DND-41 (cell line): Measurements from ENCODE around the gene PIGO.

Source experiments
- ATAC-seq: fragments of 200-7000 bp; cut with Tn5 transposase; 3 replicates; pipeline ENCODE4 v1.9.1; 2021; ENCODE audit warnings: low read depth; ENCODE audit not compliant: insufficient read depth
- DNase-seq: peaks from one replicate; pipeline ENCODE4 v3.0.0-alpha.2; 2020
- H2AFZ ChIP-seq: 2 replicates; pipeline ENCODE4 v1.6.0; 2012; ENCODE audit warnings: low read depth, low read length
- H3K27ac ChIP-seq: 2 replicates; pipeline ENCODE4 v1.5.1; 2012; ENCODE audit warnings: low read length, inconsistent platforms
- H3K27me3 ChIP-seq: fragments of 200-600 bp; sonication (generic); 2 replicates; pipeline ENCODE4 v1.6.0; 2012; ENCODE audit warnings: low read length, mild to moderate bottlenecking, inconsistent platforms; ENCODE audit not compliant: insufficient read depth, poor library complexity
- H3K36me3 ChIP-seq: 2 replicates; pipeline ENCODE4 v1.5.1; 2012; ENCODE audit warnings: low read length, inconsistent platforms; ENCODE audit not compliant: insufficient read depth
- H3K4me1 ChIP-seq: 2 replicates; pipeline ENCODE4 v1.5.1; 2012; ENCODE audit warnings: mild to moderate bottlenecking, low read length; ENCODE audit not compliant: insufficient read depth
- H3K4me2 ChIP-seq: 2 replicates; pipeline ENCODE4 v1.6.0; 2012; ENCODE audit warnings: mild to moderate bottlenecking, moderate library complexity, low read length, inconsistent platforms; ENCODE audit not compliant: insufficient read depth
- H3K4me3 ChIP-seq, 2 experiments: fragments of 200-600 bp in 1 of 2; shearing (Covaris generic) in 1 of 2; 2 replicates each; pipeline ENCODE4 v1.5.1; 2012 to 2016; ENCODE audit warnings: inconsistent platforms in 2 of 2, low read length in 2 of 2, mild to moderate bottlenecking in 2 of 2, low read depth in 1 of 2, moderate library complexity in 1 of 2
- H3K79me2 ChIP-seq: 2 replicates; pipeline ENCODE4 v1.6.0; 2012; ENCODE audit warnings: low read length, inconsistent platforms; ENCODE audit not compliant: insufficient read depth
- H3K9ac ChIP-seq: 2 replicates; pipeline ENCODE4 v1.6.0; 2012; ENCODE audit warnings: low read depth, mild to moderate bottlenecking, inconsistent platforms, low read length, moderate library complexity
- H3K9me3 ChIP-seq: 2 replicates; pipeline ENCODE4 v1.5.1; 2012; ENCODE audit warnings: low read length, moderate library complexity, mild to moderate bottlenecking, inconsistent platforms; ENCODE audit not compliant: insufficient read depth, severe bottlenecking
- H4K20me1 ChIP-seq: 2 replicates; pipeline ENCODE4 v1.6.0; 2012; ENCODE audit warnings: low read length; ENCODE audit not compliant: insufficient read depth
- CTCF ChIP-seq: IDR thresholded peaks from 2 replicates; pipeline ENCODE4 v1.5.1; 2012; ENCODE audit warnings: borderline replicate concordance, low read length, moderate library complexity, mild to moderate bottlenecking; ENCODE audit not compliant: poor library complexity, severe bottlenecking; ENCODE audit errors: extremely low read depth
- EZH2 ChIP-seq: IDR thresholded peaks from 3 replicates; pipeline ENCODE4 v1.6.1; 2012; ENCODE audit warnings: borderline replicate concordance, low read depth, mild to moderate bottlenecking, moderate library complexity, low read length, inconsistent platforms; ENCODE audit not compliant: severe bottlenecking

The PIGO gene

GRCh38 chr9:35091536-35091935 is 4.9 kb downstream of the PIGO start:
- no peak for ATAC-seq
- Histone ChIP-seq H2AFZ (no peak overlapping the region), H3K27me3 (no peaks in the 10 kb centered on the region), H3K4me3 (no peak overlapping the region), H3K9me3 (no peaks in the 10 kb centered on the region), H3K4me1 (peaks cover 18% of the 10 kb centered on the region), H4K20me1 (no peaks in the 10 kb centered on the region), H3K36me3 (peaks cover 72% of the 10 kb centered on the region), H3K9ac (no peak overlapping the region), H3K79me2 (peaks cover 20% of the 10 kb centered on the region), H3K27ac (no peak overlapping the region), H3K4me2 (no peak overlapping the region)
- no peak for TF ChIP-seq CTCF
- TF ChIP-seq EZH2, result no peak
- DNase-seq, result no peak

- no peak overlapping the region for H3K4me3 ChIP-seq
- no peak overlapping the region for H3K9ac ChIP-seq
- DNase-seq (no peak), ATAC-seq (no peak)
- H3K4me2 ChIP-seq, result no peak overlapping the region
- no peak overlapping the region for H2AFZ ChIP-seq
- peaks cover 3% of the 10 kb centered on the region; the same call in 1 of the 2 replicates for H3K79me2 ChIP-seq
- no peaks in the 10 kb centered on the region for H3K9me3 ChIP-seq
- TF ChIP-seq EZH2 (no peak), CTCF (no peak)
- H4K20me1 ChIP-seq, result no peaks in the 10 kb centered on the region
- H3K27ac ChIP-seq, result no peak overlapping the region
- peaks cover 2% of the 10 kb centered on the region; the same call in 1 of the 2 replicates for H3K4me1 ChIP-seq
- H3K36me3 ChIP-seq, result peaks cover 69% of the 10 kb centered on the region
- H3K27me3 ChIP-seq, result no peaks in the 10 kb centered on the region
These were observed 7.0 kb downstream of the PIGO start for GRCh38 chr9:35089434-35089833.

- no peak for DNase-seq
These were observed 11.3 kb downstream of the PIGO start for GRCh38 chr9:35085078-35085477.

More at GRCh38 chr9:35085078-35085477, 11.3 kb downstream of the PIGO start:
- H3K4me3 ChIP-seq, result no peak overlapping the region
- H3K4me1 ChIP-seq, result peaks cover 10% of the 10 kb centered on the region; the same call in 1 of the 2 replicates
- no peaks in the 10 kb centered on the region for H3K27me3 ChIP-seq
- H3K9me3 ChIP-seq, result no peaks in the 10 kb centered on the region
- H3K27ac ChIP-seq, result no peak overlapping the region
- no peak for ATAC-seq
- peaks cover 25% of the 10 kb centered on the region for H3K36me3 ChIP-seq
- no peak overlapping the region for H3K4me2 ChIP-seq
- no peaks in the 10 kb centered on the region for H3K79me2 ChIP-seq
- H2AFZ ChIP-seq, result no peak overlapping the region
- no peak for TF ChIP-seq EZH2
- TF ChIP-seq CTCF, result no peak
- no peaks in the 10 kb centered on the region for H4K20me1 ChIP-seq
- H3K9ac ChIP-seq, result no peak overlapping the region
